Left renal cortex interstitium (tissue), 4 donors: ENCODE results near the gene SORBS1. TPM values are rescaled to one million over a fixed set of nuclear protein-coding genes. Genes with fewer than 3 reads are reported as not detected.
"Not testable (repeated sequence)": the region's sequence is repeated elsewhere in the genome, so short reads cannot be mapped to it uniquely, and the experiment has no call there.

Source experiments
- DNase-seq, 4 donors: peaks; one replicate each; pipeline ENCODE4 v3.0.0-alpha.2; 2013; ENCODE audit warnings: low read depth in 4 of 4, low spot score in 2 of 4, missing footprints in 1 of 4
- polyA plus RNA-seq, 4 donors: library from polyadenylated mRNA; unstranded; fragments of 120-200 nt; gene quantifications; one replicate each; pipeline ENCODE4 v1.2.1, GENCODE V29; 2013; ENCODE audit not compliant: insufficient read length in 4 of 4

Gene SORBS1
- polyA plus RNA-seq, 4 donors = 26.1 to 37.8 (median 29.2) TPM

DNA sequence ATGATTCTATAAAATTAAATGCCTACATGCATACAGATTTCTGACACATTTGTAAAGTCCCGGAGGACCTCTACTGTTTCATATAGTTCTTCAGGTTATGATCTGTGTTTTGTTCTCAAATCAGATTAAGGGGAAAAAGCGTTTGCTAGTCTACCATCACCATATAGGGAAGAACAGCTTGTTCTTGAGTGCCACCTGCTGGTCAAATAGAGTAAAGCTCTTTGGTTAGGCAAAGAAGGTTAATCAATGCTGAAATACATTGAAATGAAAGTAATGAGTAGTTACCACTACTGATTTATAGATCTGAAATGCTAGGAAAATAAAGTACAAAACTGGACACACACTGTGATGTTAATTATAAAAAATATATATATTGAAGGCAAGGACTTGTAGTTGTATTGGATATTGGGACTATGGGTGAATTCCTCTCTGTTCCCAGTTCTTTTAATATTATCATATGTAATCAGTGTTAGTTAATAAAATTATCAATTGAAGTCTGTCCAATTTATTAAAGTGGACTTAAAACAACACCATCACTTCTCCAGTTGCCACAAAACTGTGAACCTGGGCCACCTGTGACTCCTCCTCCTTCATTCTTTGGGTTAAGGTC is 197.8 kb downstream of the SORBS1 start:
- DNase-seq = peak in 3 of 4 donors; percentile 26 to 51 (median 40)

DNA sequence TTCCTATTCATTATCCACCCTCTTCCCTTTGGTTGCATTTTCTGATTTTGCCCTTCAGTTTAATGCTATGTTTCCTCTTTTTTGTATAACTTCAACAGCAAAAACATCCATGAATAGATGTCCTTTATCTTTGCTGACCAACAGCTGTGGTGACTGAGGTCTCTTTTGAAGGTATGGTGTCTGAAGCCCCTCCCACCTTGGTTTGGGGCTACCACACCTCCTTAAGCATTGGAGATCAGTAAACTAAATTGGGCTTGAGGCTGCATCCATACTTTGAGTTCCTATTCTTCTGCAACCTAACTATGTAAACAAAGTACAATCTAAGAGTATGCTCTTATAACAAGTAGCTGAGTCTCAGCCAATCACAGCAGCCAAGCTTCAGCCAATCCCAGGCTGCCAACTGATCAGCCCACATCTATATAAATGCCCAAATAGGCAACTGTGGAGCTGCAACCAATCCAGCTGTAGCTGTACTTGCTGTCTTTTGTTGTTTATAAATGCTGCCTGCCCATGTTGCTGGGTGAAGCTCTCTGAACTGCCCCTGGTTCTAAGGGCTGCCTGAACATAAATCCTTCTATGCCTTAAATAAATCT is 201.0 kb downstream of the SORBS1 start:
- DNase-seq = no peak

DNA sequence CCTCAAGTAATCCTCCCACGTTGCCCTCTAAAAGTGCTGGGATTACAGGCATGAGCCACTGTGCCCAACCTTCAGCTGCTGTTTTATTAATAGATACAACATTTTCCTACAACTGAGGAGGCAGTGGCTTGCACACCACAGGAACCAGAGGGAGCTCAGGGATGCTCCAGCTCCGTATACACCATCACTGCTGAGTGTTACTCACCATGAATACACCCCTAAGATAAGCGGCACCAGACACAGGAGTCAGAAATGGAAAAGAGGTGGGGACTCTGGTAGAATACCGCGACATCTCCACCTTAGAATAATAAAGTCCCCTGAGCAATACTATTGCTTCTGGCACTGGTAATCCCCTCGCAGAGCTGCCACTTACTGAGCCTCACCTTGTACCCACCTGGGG is 201.7 kb downstream of the SORBS1 start:
- no peak for DNase-seq

DNA sequence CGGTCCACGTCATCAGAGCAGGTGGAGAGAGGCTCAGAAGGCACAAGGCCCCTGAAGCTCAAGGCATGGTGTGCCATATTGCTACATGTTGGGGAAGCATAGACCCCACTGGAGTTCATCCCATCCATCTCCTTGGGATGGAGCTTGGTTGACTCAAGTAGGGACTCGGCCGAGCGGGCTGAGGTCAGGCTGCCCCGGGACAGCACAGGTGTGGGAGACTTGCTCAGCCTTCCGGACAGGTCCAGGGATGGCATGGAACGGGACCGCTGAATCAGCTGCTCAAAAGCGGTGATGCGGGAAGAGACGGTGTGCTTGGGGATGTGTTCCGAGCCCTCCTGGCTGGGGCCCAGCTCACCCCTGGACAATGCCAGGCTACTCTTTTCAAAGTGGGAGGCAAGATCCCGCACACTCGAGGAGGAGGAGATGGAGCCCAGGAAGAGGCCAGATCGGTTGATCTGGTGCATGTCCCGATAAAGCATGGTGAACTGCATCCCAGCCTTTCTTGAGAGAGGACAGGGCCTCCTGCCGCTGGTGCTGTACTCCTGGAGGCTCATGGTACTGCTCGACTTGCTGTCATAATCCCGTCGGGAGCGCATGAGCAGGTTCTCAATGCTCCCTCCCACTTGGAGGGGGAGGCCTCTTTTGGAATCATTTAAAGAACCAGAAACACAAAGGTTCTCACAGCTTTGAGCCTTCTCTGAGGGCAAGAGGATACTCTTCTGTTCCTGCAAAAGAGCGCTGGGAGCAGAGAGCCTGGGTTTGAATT is 204.8 kb downstream of the SORBS1 start:
- no peak for DNase-seq

DNA sequence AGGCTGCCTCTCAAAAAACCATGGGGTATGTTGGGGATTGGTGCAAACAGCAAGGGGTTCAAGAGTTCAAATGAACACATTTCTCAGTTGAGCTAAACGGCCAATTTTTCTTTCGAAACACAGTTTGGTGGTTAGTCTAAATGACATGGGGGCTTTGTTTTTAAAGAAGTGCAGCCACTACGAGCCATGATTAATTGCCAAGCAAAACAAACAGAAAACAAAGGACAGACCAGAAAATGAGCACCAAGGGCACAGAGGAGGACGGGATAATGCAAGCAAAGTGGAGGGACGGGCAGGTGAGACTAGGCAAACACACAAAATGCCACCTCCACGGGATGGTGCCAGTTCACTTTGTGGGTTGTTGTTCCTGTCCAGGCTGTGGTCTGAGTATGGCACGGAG is 205.9 kb downstream of the SORBS1 start:
- DNase-seq = no peak

DNA sequence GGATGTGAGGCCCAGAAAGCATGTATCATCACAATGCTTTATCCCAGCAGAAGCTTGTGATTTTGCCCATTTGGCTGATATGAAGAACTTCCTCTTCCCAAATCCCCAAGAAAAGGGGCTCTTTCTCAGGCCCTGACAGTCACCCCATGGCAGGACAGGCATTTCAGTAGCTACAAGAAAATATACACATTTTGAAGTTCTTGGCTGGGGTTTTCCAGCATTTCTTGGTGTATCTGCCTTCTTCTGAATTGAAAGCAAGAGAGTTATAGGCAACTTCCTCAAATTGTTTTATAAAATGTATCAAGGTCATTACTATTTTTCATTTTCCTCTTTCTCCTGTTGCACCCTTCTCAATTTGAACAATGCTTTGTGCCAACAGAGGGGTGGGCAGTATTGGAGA is 207.1 kb downstream of the SORBS1 start:
- no peak for DNase-seq

DNA sequence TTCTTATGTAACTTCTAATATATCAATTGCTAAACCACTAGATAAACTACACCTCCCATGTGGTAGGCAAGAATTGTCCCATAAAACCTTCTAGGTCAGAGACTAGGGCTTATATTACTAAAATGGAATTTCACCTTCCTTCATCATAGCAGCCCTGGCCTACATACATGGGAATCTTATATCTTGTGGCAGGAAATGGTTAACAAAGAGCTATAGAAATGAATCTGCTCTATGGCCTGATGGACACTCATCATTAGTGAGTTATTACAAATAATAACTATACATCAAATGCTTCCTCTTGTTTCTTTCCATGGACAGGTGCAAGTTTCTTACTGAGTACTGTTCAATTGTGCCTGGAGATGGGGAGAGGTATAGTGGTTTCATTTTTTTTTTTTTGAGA is 208.0 kb downstream of the SORBS1 start:
- no peak for DNase-seq

DNA sequence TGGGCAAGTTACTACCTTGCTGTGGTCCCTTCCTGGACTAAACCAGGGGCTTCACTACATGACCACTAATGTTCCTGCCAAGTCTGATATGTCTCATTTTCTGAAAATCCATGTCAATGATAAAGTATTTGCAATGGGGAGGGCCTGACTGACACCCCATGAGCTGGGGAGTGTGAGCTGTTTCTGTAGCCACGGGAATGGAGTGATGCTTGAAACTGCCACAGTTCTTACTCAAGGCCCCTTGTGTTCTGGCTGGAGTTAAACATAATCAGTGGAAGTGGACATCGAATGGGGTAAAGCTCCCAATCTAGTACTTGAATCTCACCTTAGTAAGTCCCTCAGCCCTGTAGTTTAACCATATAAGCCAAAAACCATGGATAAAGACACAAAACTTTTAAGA is 208.5 kb downstream of the SORBS1 start:
- no peak for DNase-seq

DNA sequence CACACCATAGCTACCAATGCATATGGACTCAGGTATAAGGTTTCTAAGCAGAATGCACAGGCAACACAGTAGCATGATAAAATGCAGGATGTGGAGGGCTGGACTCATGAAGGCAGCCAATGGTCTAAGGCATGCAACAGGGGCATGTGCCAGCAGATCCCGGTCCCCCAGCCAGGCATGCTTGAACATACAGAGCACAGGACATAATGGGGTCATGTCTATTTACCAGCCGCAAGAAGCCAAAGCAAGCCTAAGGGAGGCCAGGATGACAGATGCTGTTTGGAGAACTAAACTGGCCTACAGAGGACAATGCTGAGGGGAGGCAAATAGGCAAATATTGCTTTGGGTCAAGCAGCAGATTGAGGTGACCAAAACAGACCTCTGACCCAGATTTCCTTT is 210.3 kb downstream of the SORBS1 start:
- no peak for DNase-seq

DNA sequence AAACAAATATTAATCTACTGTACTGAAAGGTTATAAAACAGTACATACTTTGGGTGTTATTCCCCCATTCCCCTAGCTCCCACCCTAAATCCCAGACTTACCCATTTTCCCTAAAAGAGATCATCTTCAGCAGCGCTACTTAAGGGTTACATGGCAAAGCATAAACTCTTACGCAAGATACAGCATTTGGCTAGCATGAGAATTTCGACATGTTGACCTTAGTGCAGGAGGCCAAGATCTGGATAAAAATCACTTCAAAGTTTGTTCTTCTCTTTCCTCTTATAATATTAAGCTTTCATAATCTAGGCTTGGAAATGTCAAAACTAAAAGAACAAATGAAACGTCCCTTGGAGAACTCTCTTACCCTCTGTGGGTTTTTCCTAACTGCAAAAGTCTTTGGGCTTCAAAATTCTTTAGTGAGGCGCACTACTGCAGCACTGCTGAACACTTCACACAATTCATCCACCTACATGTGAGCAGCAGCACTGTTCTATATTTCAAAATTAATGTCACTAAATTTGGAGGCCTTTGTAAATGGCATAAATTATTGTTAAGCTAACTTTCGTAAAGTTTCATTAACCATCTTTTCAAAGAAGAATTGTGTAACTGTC is 210.8 kb downstream of the SORBS1 start:
- no peak for DNase-seq

DNA sequence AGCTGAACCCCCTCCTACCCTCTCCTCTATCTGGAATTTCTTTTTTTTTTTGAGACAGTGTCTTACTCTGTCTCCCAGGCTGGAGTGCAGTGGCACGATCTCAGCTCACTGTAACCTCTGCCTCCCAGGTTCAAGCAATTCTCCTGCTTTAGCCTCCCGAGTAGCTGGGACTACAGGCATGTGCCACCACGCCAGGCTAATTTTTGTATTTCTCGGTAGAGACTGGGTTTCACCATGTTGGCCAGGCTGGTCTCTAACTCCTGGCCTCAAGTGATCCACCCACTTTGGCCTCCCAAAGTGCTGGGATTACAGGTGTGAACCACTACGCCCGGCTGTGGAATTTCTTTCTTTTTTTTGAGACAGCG is 213.8 kb downstream of the SORBS1 start:
- DNase-seq = not testable (repeated sequence)

DNA sequence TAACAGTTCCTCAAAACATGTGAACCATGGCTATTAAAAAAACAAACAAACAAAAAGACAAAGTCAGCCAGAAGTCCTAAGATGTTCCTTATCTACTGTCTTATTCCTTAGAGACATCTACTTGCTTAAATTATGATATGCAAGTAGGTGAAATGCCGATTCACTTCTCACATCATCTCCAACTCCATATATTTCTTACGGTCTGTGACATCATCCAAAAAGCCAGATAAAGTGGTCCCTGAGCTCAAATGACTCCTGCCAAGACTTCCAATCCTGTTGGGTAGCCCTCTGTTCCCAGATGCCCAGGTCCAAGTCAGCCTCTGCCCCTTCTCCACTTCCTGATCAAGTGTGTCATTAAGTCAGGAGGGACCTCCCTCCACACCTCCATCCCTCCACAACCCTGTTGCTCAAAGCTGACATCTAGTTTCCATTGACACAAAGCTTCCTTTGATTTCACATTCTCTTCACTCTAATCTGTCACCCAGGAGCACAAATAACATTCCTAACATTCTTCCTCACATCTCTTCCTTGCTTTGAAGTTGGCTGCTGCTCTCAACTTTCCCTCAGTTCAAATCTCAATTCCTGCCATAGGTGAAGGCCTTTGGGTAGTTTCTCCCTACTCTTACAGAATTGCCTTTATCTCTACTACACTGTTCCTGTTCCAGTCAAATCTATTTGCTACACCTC is 214.3 kb downstream of the SORBS1 start:
- DNase-seq = no peak

DNA sequence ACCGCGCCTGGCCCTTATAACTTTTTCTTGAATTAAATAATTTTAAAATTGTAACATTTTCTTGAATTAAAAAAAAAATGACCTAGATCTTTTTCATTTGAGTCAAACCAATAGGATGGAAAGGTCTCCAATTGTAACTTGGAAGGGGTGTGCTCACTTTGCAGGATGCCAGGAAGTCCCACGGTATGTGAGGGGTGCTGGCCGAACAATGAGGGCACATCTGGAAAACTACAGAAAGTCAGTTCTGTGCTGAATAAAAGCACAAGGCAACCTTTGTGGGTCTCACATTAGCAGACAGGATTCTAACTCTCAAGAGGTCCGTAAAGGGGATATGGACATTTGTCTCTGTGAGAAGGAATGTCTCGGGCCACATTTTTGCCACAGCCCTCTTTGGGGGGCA is 217.6 kb downstream of the SORBS1 start:
- DNase-seq = no peak

DNA sequence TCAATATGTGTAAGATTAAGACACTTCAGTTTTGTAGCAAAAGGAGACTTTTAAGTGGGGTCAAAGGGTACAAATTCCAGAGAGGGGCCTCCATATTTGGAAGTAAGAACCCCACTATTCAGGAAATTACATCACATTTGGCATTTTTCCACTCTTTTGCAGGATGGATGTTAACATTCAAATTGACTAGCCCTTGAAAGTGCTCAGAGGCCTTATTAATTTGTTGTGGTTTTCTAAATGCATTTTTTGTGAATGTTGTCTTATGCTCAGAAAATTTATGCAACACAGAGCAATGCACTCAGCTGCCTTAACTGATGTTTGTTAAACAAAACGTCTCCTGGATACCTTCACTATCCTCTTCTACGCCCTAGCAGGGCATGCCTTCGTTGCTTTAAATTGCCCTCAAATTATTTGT is 219.4 kb downstream of the SORBS1 start:
- DNase-seq = peak in 1 of 4 donors; percentile 59

DNA sequence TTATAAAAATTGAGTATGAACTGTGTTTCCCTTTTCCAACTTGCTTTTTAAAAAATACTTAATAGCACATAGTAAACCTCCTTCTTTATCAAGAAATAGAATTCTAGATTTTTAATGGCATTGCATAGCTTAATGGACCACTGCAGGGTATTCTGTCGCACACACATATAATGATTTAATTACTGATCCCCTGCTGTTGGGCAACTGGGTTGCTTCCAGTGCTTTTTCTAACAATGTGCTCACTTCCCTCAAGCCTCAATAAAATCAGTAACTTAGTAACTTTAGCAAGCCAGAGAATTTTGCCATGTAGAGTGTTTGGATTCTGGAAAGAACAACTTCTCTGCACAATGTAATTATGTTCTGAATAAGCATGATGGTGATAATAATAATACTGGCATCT is 221.3 kb downstream of the SORBS1 start:
- no peak for DNase-seq

DNA sequence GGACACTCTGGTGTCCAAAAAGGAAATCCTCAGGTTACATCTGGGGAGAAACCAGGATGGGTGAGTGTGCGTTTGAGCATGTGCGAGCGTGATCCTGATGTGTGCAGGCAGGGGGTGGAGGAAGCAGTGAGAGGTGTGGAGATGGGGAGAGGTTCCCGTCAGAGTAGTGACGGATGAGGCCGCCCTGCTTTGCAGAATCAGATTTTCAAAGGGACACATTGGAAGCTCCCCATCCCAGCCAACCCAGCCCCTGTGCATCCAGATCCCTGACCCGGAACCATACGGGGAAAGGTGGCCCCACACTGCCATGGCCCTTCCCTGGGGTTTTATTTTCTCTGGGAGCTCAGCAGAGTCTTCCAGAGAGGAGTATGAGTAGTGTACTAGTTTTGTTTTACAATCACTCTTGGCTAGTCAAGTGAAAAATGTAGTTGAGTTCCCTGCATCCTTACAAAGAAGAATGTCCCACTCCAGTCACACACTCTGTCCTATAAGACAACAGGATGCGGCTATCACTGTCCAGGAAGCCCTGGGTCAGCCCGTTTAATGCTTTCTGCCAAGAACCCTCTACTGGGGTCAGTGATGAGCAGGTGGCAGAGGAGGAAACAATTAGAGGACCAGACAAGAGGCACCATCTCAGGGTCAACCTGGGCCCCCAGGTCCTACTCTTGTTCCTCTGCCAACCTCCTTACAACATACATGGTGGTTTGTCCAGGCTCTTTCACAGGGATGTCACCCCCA is 223.6 kb downstream of the SORBS1 start:
- no peak for DNase-seq

DNA sequence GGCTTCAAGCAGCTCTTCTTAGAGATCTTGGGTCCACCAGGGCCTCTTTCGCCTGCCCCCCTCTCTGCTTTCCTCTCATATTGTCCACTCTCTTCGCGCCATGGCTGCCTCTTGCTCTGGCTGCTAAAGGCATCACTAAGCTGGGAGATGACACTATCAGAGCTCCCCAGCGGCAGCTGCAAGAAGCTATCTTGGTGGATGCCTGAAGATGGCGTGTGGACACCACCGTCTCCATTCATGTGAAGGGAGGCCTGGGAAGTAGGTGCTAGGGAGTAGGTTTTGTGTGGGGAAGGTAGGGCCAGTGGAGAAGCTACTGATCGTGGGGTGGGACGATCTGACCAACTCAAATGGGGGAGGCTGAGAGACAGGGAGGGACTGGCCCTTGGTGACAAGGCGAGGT is 224.5 kb downstream of the SORBS1 start:
- no peak for DNase-seq

DNA sequence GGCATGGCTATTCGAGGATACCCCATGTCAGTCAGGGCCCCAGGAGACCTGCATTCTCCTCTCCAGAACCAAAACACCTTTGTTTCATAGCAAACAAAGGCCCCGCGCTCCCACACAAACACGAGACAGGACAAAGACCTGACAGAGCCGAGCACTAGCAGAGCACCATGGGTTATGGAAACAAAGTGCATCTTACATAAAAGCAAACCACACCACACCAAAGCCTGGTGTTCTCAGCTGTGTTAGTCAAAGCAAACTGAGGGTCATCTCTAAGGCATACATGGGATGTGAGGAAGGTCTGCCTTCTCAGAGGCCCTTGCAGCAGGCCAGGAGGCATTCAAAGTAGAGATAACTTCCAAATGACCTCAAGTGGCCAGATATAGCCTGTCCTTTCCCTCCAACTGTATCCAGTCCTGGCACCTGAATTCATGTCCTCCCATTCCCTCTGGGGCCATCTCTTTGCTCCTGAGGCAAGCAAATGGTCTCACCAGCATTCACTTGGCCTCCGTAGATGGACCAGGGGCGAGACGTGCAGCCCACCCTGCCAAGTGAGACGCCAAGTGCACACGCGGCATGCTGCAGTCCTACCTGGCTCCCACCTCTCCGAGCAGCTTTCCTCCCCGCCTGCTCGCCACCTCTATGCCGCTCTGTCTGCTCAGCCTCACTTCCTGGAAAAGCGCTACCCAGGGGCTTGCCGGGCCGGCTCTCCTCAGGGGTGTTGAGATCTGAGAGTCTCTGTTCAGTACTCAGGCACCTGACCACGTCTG is 225.1 kb downstream of the SORBS1 start:
- no peak for DNase-seq

DNA sequence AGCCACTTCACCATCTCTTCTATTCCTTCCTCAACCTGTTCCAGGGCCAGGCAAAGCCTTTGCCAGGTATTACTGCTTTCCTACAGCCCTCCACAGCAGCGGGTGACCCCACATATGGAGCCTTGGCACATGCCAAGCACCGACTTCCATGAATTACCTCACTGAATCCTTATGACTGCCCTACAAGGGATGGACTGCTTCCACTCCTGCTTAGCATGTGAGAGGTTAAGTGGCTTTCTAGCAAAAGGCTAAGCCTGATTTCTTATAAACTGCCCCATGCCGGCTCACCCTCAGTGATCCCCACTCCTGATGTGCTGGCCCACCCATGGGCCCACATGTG is 226.4 kb downstream of the SORBS1 start:
- DNase-seq = no peak
